DMS153 treated with DMSO at 0.1 percent for 48 hours (cell line): Measurements from ENCODE around the gene ELF2.
"Not testable (repeated sequence)": the region's sequence is repeated elsewhere in the genome, so short reads cannot be mapped to it uniquely, and the experiment has no call there.

Source experiments
- DNase-seq: peaks from one replicate; lab custom pipeline; 2025; ENCODE audit not compliant: unreplicated experiment; lab: John Stamatoyannopoulos, UW

Gene ELF2

GRCh38 chr4:139144911-139145551, 32.0 kb downstream of the ELF2 start:
- no peak for DNase-seq

DNA sequence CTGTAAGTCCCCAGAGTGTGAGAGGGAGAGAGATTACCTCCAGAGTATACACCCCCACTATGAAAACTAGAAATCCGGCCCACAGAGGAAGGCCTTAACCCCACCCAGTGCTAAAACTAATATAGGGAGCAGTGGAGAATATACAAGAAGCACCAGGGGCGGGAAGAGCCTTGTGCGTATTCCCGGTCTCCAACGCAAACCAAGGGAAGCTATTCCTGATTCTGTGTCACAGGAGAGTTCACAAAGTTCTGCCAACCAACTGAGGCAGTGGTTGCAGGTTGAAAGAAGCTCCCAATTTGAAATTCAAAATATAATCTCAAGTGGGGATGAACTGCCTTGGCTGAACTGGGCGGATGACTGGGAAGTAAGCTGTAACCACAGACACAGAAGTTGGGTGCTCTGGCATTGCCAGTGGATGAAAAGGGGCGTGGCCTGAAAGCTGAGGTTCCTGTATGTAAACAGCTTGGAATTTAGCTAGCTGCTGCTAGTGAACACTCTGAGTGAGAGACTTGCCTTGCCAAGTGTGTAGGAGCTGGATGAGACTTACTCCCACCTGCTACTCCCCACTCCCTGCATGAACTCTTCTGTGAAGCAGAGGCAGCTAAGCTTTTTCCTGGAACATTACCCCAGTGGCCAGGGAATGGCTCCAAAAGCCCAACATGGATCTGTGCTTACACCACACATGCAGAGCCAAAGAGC, 32.7 kb downstream of the ELF2 start:
- no peak for DNase-seq

DNA sequence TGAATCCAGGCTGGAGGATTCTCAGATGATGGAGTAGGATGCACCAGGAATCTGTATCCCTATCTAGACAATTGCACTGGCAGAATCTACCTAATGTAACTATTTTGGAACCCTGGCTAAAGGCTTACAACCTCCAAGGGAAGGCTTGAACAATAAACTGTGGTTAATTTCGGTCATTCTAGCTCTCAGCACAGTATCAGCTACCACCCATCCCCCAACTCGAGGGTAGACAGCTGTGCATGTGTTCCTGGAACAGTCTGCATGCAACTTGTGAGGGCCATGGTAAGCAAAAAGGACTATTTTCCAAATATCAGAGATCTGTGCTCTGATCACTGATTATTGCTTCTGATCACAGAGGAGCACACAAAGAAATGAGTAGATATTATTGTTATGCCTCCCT, 34.0 kb downstream of the ELF2 start:
- no peak for DNase-seq

DNA sequence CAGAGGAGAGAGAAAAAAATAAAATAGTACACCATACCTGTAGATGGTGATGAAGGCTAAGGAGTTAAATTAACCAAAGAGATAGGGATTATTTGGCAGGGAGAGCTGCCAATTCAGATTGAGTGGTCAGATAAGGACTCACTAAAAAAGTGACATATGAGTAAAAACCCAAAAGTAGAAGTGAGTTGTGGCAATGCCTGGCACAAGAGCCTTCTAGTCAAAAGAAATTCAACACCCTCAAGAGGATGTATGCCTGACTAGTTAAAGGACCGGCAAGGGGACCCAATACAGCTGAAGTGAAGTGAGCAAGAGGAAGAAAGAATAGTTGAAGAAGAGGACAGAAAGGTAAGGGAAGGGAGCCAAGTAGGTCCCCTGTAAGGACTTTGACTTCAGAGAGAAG, 34.9 kb downstream of the ELF2 start:
- DNase-seq: no peak

DNA sequence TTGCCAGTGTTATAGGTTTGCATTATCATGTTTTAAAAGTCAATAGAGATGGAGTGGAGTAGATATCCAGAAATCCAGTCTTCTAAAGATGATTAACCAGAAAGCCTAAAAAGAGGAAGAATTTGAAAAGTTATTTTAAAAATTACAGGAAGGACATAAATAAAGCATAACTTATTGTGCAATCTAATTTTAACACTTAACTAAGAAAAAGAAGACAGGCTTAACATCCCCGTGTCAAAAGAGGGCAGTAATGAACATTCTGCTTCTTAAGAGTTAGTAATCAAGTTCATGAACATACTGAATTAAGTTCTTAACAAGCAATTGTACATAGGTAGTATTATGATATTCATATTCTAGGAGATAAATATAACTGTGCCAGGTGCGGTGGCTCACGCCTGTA, 39.3 kb downstream of the ELF2 start:
- no peak for DNase-seq

GRCh38 chr4:139134403-139134802, 42.6 kb downstream of the ELF2 start:
- DNase-seq: no peak

DNA sequence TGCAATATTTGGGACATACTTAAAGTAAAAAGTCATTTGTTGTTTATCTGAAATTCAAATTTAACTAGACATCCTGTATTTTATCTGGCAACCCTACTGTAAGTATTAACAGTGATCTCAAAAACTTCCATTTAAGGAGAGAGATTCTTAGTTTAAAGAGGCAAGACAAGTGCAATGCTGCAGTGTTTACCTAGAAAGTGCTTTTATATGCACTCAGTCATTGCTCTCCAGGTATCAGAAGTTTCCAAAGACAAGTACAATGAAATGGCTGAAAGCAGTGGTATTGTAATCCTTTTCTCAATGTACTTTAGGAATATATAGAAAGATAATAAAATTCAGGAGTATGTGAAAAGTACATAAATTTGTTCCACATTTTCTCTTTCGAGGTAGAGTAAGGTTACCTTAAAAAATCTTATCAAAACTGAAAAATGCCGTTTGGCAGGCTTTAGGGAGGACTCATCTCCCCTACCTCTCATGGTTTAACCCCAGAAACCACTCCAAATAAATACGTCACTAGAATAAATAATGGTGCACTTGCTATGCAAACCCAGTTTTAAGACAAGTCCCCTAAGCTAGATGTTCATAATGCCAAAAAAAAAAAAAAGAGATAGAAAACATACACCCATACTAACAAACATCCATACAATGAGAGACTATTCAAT, 45.7 kb downstream of the ELF2 start:
- DNase-seq: no peak

DNA sequence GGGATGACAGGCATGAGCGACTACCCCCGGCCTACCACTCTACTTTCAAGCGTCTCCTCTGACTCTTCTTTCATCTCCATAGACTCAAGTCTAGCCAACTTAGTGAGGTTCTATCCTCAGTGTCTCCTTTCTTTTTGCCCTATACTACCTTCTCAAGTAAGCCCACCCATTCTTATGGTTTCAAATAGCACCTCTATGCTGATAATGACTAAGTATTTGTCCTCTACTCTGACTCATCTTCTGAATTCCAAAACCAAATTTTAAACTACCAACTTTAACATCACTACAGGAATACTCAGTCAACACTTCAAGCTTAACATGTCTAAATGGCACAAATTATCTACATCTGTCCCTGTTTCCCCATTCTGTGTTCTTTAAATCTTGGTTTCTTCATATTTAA, 47.8 kb downstream of the ELF2 start:
- DNase-seq: no peak

- DNase-seq: no peak
Observed at GRCh38 chr4:139126898-139127297, 50.1 kb downstream of the ELF2 start.

DNA sequence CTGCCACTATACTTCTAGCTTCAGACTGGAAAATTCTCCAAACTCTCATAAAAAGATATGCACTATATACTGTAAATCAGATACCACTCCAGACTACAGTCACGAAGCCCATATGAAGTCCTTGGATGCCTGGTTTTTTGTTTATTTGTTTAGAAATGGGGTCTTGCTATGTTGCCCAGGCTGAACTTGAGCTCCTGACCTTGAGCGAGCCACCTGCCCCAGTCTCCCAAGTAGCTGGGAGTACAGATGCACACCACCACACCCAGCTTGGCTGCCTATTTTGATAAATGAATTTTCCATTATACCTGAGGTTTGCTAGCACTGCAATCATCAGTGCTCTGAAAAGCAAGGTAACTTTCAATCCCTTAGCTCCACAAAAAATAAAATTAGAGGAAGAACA, 53.1 kb downstream of the ELF2 start:
- no peak for DNase-seq

- no peak for DNase-seq
Observed at GRCh38 chr4:139118365-139118764, 58.7 kb downstream of the ELF2 start.

GRCh38 chr4:139115226-139115625, 61.8 kb downstream of the ELF2 start:
- DNase-seq: no peak

- not testable (repeated sequence) for DNase-seq
Observed at GRCh38 chr4:139114795-139115194, 62.2 kb downstream of the ELF2 start.

DNA sequence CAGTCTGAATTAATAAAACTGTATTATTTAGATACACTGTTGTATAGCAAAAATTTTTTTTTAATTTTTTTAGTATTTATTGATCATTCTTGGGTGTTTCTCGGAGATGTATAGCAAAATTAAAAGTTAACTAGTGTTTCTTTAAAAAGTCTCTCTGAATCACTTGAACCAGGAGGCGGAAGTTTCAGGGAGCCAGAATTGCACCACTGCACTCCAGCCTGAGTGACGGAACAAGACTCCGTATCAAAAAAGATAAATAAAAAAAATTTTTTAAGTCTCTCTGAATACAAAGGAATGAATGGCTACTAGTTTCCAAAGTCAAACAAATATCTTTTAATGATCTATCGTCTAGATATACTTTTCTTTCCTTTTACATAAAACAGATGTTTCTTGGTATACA, 64.4 kb downstream of the ELF2 start:
- no peak for DNase-seq

- DNase-seq: no peak
Observed at GRCh38 chr4:139108567-139109128, 68.4 kb downstream of the ELF2 start.

- DNase-seq: peak; percentile 66
Observed at GRCh38 chr4:139099366-139099982, 77.5 kb downstream of the ELF2 start.

- no peak for DNase-seq
Observed at GRCh38 chr4:139092271-139092670, 84.7 kb downstream of the ELF2 start.

DNA sequence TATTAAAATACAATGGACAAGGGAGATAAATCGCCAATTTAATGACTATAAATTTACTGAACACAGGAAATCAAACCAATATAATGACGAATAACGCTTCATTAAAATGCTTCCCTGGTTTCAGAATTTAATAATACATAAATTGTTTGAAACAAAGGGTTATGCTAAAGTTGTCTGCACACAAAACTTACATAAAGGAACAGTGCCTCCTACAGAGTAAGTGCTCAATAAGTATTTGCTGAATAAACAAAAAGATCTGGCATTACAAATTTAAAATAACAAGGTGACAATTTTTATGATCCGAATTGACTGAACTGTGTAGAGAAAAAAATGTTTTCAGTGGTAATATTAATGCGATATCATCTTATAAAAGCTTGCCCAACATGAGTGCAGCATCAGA, 91.9 kb downstream of the ELF2 start:
- DNase-seq: no peak

DNA sequence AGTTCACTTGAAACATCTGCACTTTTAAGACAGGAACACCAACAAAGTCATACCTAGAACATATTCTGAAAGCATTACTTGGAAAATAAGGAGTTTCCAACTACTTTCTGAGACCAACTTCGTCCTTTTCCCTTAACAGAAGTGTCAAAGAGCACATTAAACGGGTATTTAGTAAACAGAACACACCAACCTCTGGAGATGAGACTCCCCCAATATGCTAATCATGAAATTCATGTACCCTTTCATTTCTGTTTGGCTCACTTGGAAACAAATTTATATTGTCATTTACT, 92.3 kb downstream of the ELF2 start:
- no peak for DNase-seq

DNA sequence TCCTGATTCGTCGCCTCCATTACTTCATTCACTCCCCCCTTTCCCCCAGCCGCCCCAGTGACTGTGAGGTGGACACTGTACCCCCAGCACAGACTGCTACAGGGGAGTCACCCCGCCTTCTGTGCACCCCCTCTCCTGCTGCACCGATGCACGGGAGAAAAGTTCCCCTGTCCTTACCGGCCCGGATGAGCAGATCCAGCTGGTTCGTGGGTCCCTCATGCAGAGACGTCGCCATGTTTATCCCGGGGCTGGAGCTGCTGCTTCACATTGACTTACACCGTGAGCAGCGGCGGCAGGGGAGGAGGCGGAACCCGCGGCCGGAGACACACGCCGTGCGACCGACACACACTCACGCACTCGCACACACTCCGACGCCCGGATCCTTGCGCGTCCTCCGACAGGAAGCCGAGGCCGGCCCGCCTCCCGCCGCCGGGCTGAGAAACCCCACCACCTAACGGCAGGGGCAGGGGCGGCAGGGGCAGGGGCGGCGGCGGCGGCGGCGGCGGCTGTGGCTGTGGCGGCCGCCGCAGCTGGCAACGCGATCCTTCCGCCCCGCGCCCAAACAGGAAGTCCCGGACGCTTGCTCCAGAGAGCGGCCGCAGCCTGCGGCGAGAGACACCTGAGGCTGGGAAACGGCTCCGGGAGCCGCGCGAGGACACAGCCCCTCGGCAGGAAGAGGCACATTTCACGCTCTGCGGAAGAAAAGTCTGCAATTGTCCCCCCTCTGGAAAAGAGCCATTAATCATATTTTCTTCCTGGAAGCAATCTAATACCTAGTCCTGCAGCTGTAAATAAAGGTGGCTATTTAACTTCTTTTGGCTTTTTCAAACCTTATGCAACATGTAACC, 92.8 kb downstream of the ELF2 start:
- peak; percentile 79 for DNase-seq

DNA sequence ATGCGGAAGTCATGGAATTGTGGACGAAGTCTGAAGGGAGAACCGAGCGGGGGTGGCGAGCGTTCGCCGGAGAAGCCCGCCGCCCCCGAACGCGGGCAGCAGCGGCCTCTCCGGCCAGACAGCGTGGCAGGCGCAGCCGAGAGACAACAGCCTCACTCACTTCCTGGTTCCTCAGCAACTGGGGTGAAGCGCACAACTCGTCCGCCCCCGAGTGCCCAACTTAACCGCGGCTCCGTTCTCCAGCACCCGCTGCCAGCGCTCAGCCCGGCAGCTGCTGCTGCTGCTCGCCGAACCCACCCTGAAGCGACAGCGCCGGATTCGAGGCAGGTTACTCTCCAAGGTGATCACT, 93.4 kb downstream of the ELF2 start:
- peak; percentile 41 for DNase-seq
